GM19351 (cell line): ENCODE data around the gene DIP2C.

Experiments
- ATAC-seq: cut with Tn5 transposase; IDR thresholded peaks from one replicate; pipeline ENCODE4 v1.9.1; 2021; ENCODE audit warnings: mild to moderate bottlenecking, moderate library complexity; ENCODE audit not compliant: unreplicated experiment

The DIP2C gene

GRCh38 chr10:677750-678661 lies 11.5 kb downstream of the DIP2C start:
- peak; percentile 43 for ATAC-seq

- no peak for ATAC-seq
These were observed 12.4 kb downstream of the DIP2C start for GRCh38 chr10:677038-677437.

GRCh38 chr10:676178-676577 lies 13.3 kb downstream of the DIP2C start:
- ATAC-seq = peak; percentile 60

GRCh38 chr10:675532-675931 lies 13.9 kb downstream of the DIP2C start:
- no peak for ATAC-seq

GRCh38 chr10:673492-673891 lies 16.0 kb downstream of the DIP2C start:
- ATAC-seq = no peak

GRCh38 chr10:672992-673391 lies 16.5 kb downstream of the DIP2C start:
- ATAC-seq = no peak

GRCh38 chr10:672203-672602 lies 17.3 kb downstream of the DIP2C start:
- ATAC-seq = no peak

- ATAC-seq = no peak
These were observed 18.5 kb downstream of the DIP2C start for GRCh38 chr10:670990-671389.

- ATAC-seq = no peak
These were observed 19.4 kb downstream of the DIP2C start for GRCh38 chr10:670038-670437.

GRCh38 chr10:668786-669485 lies 20.5 kb downstream of the DIP2C start:
- no peak for ATAC-seq

- no peak for ATAC-seq
These were observed 21.8 kb downstream of the DIP2C start for GRCh38 chr10:667602-668143.

- ATAC-seq = no peak
These were observed 22.4 kb downstream of the DIP2C start for GRCh38 chr10:667096-667495.

GRCh38 chr10:666237-667012 lies 23.0 kb downstream of the DIP2C start:
- no peak for ATAC-seq

- no peak for ATAC-seq
These were observed 23.8 kb downstream of the DIP2C start for GRCh38 chr10:665579-666091.

GRCh38 chr10:664893-665292 lies 24.6 kb downstream of the DIP2C start:
- ATAC-seq = no peak

- no peak for ATAC-seq
These were observed 25.2 kb downstream of the DIP2C start for GRCh38 chr10:664301-664700.

GRCh38 chr10:663831-664251 lies 25.6 kb downstream of the DIP2C start:
- ATAC-seq = no peak

GRCh38 chr10:663466-663751 lies 26.1 kb downstream of the DIP2C start:
- ATAC-seq = no peak

GRCh38 chr10:662686-663465 lies 26.6 kb downstream of the DIP2C start:
- ATAC-seq = no peak

GRCh38 chr10:662223-662605 lies 27.3 kb downstream of the DIP2C start:
- no peak for ATAC-seq
